GM10248 (cell line): ENCODE results near the gene ITGA5.
"Not testable (repeated sequence)": the region's sequence is repeated elsewhere in the genome, so short reads cannot be mapped to it uniquely, and the experiment has no call there.

Source experiments
- CTCF ChIA-PET: fragments of 300-600 bp; sonication (Branson Sonifier 250); formaldehyde crosslinking; extraction: SDS; loops from one replicate; lab custom pipeline; 2021; ENCODE audit warnings: antibody characterized with exemption; lab: Yijun Ruan, JAX
- POLR2A ChIA-PET: fragments of 350-650 bp; sonication (Branson Sonifier 250); formaldehyde crosslinking; extraction: SDS; loops from one replicate; lab custom pipeline; 2020; ENCODE audit warnings: antibody characterized with exemption; lab: Yijun Ruan, JAX
- DNase-seq: peaks from one replicate; pipeline ENCODE4 v3.0.0; 2012; ENCODE audit errors: extremely low spot score
- CTCF ChIP-seq: IDR thresholded peaks from 2 replicates; pipeline ENCODE4 v1.5.1; 2012; ENCODE audit warnings: mild to moderate bottlenecking, low read depth; ENCODE audit errors: extremely low read depth, missing control alignments, control extremely low read depth

ITGA5 gene

GRCh38 chr12:54356228-54356627 is 62.8 kb downstream of the ITGA5 start:
- ChIA-PET CTCF (interaction anchor here (0.8 to 8.6 kb wide), 15 partner anchors 9 to 148 kb away, joined by 3 to 74 read pairs (median 6); partner anchors contain the start of gene COPZ1), POLR2A (interaction anchor here (1.6 kb wide), 1 partner anchor 64 kb away, joined by 5 read pairs; no protein-coding TSS in a partner anchor)
- no peak for TF ChIP-seq CTCF
- no peak for DNase-seq

- TF ChIP-seq CTCF = no peak
- CTCF ChIA-PET = interaction anchor here (0.8 to 8.6 kb wide), 5 partner anchors 16 to 104 kb away, joined by 3 to 74 read pairs (median 7); partner anchors contain the start of gene COPZ1
- no peak for DNase-seq
- POLR2A ChIA-PET = no interaction called here
Observed at GRCh38 chr12:54355104-54355815, 63.8 kb downstream of the ITGA5 start.

GRCh38 chr12:54354271-54354670 is 64.8 kb downstream of the ITGA5 start:
- ChIA-PET CTCF (interaction anchor here (2.0 to 5.4 kb wide), 3 partner anchors 14 to 61 kb away, joined by 8 to 46 read pairs (median 14); no protein-coding TSS in a partner anchor), POLR2A (interaction anchor here (0.6 kb wide), 1 partner anchor 118 kb away, joined by 3 read pairs; no protein-coding TSS in a partner anchor)
- DNase-seq = not testable (repeated sequence)

- TF ChIP-seq CTCF = no peak
- ChIA-PET POLR2A (interaction anchor here (0.6 to 0.8 kb wide), 2 partner anchors 9 to 73 kb away, joined by 3 to 4 read pairs; partner anchors contain the start of genes CBX5 and HNRNPA1), CTCF (interaction anchor here (0.8 to 5.4 kb wide), 18 partner anchors 9 to 147 kb away, joined by 3 to 46 read pairs (median 4); partner anchors contain the start of gene COPZ1)
- DNase-seq = no peak
Observed at GRCh38 chr12:54352891-54353874, 65.9 kb downstream of the ITGA5 start.

GRCh38 chr12:54352022-54352531 is 67.0 kb downstream of the ITGA5 start:
- CTCF ChIA-PET = interaction anchor here (0.9 to 5.4 kb wide), 14 partner anchors 8 to 146 kb away, joined by 3 to 46 read pairs (median 5); partner anchors contain the start of gene COPZ1

GRCh38 chr12:54351341-54351740 is 67.7 kb downstream of the ITGA5 start:
- CTCF ChIA-PET = interaction anchor here (0.8 to 5.4 kb wide), 7 partner anchors 8 to 135 kb away, joined by 3 to 46 read pairs (median 5); no protein-coding TSS in a partner anchor
- no peak for DNase-seq

More at GRCh38 chr12:54352022-54352531, 67.0 kb downstream of the ITGA5 start:
- no peak for TF ChIP-seq CTCF
- no peak for DNase-seq
- POLR2A ChIA-PET = no interaction called here

More at GRCh38 chr12:54351341-54351740, 67.7 kb downstream of the ITGA5 start:
- TF ChIP-seq CTCF = no peak
- POLR2A ChIA-PET = no interaction called here
